ENCODE measurements around the gene FAP.

DNA sequence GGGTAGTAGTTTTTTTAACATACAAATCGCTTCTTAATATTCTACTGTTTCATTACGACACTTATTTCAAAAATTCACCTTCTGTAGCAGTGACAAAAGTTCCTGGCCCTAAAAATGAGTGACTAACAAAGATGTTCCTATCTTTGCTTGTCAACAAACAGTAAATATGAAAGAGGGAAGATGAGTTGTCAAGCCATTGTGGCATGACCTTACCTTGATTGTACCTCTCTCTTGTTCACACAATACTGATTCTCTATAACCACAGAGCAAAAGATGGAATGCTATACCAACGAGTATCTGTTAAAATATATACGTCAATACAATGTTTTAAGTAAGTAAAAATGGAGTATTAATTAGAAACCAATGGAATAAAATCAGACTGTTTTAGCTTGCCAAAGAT, 76.5 kb downstream of the FAP start:
- TF ChIP-seq POLR2AphosphoS5 (IDR thresholded peaks at IDR 0.05; ENCODE audit: low read depth, low read length) (no peak), TAF1 (IDR thresholded peaks at IDR 0.05; ENCODE audit: borderline replicate concordance, low read depth, low read length) (no peak)

Data from GM12892 (cell line).